NCI-H2029 treated with DMSO at 0.1 percent for 48 hours (cell line): ENCODE data around the gene KRT36.

ENCODE experiments used
- DNase-seq: peaks from one replicate; lab custom pipeline; 2025; lab: John Stamatoyannopoulos, UW

KRT36 gene

DNA sequence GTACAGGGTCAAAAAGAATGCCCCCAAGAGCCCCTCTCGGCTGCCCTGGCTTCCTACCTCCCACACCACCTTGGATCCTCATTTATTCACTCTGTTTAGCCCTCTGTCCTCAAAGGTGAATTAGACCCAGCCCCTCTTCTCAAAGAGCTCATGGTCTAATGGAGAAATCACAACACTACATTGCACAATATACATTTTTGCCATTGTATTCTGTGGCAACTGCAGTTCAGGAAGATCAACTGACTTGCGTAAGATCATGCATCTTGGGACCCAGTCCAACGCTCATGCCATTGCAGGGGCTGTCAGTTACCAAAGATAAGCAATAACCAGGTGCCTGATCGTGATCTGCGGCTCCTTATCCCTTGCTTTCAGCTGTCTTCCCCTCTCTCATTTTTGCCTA is 50.3 kb downstream of the KRT36 start:
- no peak for DNase-seq

DNA sequence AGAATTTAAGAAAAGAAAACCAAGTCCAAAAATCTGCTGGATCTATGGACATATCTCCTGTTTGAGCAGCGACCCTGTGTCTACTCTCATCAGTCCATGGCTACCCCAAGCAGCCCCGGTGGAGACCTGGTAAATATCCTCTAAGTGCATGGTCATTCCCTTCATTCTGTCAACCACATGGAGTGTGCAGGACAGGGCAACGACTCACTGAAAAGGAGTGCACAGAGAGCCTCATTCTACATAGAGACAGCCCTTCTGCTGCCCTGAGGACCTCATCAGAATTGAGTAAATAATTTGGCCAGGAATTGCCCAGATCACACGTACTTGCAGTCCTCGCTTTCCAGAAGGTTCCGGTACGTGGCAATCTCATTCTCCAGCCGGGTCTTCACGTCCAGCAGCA is 51.9 kb downstream of the KRT36 start:
- no peak for DNase-seq

- DNase-seq = no peak
These were observed 52.5 kb downstream of the KRT36 start for GRCh38 chr17:41437254-41437653.
